A549 treated with AZD9567 at 1 μM for 4 hours (cell line): ENCODE data around the gene PKDCC. TPM values are rescaled to one million over a fixed set of nuclear protein-coding genes. Genes with fewer than 3 reads are reported as not detected.

Source experiments
- total RNA-seq: library from RNA; stranded (reverse); fragments of 200-300 nt; extraction: Qiagen RNA extraction; gene quantifications from 5 replicates; pipeline ENCODE4 v1.2.3, GENCODE V29; 2022; ENCODE audit not compliant: insufficient read depth

The PKDCC gene
- total RNA-seq = 19.3 to 33.3 TPM (median 20.2 TPM) in 5 replicates

GRCh38 chr2:42047488-42048298 is at the start of gene PKDCC:
PKDCC (plus strand) TSS chr2:42048021; CDS start chr2:42048200, 179 bp downstream.

Other genes with a start within 250 kb of the PKDCC start
- 24.8 to 29.8 TPM (median 27.5 TPM) in 5 replicates for gene EML4, start 121.3 kb downstream of the PKDCC start, total RNA-seq